HCT116 (cell line): ENCODE data around the gene IRF9. TPM values are rescaled to one million over a fixed set of nuclear protein-coding genes. Genes with fewer than 3 reads are reported as not detected.

Experiments
- ATAC-seq: fragments of 200-7000 bp; cut with Tn5 transposase; 2 replicates; pipeline ENCODE4 v1.9.1; 2020; ENCODE audit warnings: mild to moderate bottlenecking, moderate library complexity
- BruUV-seq: library from RNA; stranded (reverse); fragments of 400-500 nt; replicated peaks from 2 replicates; lab custom pipeline; 2021; lab: Mats Ljungman, UMichigan
- CTCF ChIA-PET: fragments of 300-600 bp; sonication (Branson Sonifier 250); formaldehyde crosslinking; loops from one replicate; lab custom pipeline; 2021; ENCODE audit warnings: antibody characterized with exemption; lab: Charles Lee
- POLR2A ChIA-PET: fragments of 300-600, 350-600 bp; sonication (Branson Sonifier 250); formaldehyde crosslinking; loops from one replicate; lab custom pipeline; 2021; ENCODE audit warnings: antibody characterized with exemption; lab: Charles Lee
- RAD21 ChIA-PET, 2 experiments: fragments of 300-600 bp; sonication (Branson Sonifier 250); formaldehyde crosslinking; loops; one replicate each; lab custom pipeline; 2023; ENCODE audit warnings: low total read pairs in 2 of 2; ENCODE audit not compliant: uncharacterized antibody in 2 of 2, unreplicated experiment in 2 of 2, low non-redundant PET in 1 of 2; lab: Charles Lee
- DNase-seq: peaks from one replicate; pipeline ENCODE4 v3.0.0-alpha.2; 2010; ENCODE audit warnings: low read depth, low spot score
- H2AFZ ChIP-seq: fragments of 200-600 bp; shearing (Covaris generic), sonication (generic); 2 replicates; pipeline ENCODE4 v1.6.1; 2017; ENCODE audit warnings: low read depth, mixed run types, mixed read lengths, antibody characterized with exemption, low read length; ENCODE audit not compliant: poor library complexity, severe bottlenecking
- H3K27ac ChIP-seq: 2 replicates; pipeline ENCODE4 v1.5.1; 2012; ENCODE audit warnings: low read depth, low read length
- H3K27me3 ChIP-seq: fragments of 200-600 bp; sonication (generic); 2 replicates; pipeline ENCODE4 v1.6.1; 2016; ENCODE audit warnings: mixed run types, low read length, mixed read lengths; ENCODE audit not compliant: insufficient read depth
- H3K36me3 ChIP-seq, 2 experiments: fragments of 200-500 bp in 1 of 2; fragments of 200-600 bp in 1 of 2; sonication (Bioruptor generic) in 1 of 2; sonication (generic) in 1 of 2; 2 replicates each; pipeline versions ENCODE4 v1.5.1 to v1.6.1; 2014 to 2016; ENCODE audit warnings: low read length in 2 of 2, inconsistent platforms in 1 of 2, mixed read lengths in 1 of 2, mixed run types in 1 of 2; ENCODE audit not compliant: insufficient read depth in 2 of 2, control insufficient read depth in 1 of 2
- H3K4me1 ChIP-seq, 2 experiments: fragments of 200-600 bp in 1 of 2; sonication (generic) in 1 of 2; 2 replicates each; pipeline versions ENCODE4 v1.5.1 to v1.6.1; 2012 to 2017; ENCODE audit warnings: low read length in 2 of 2, inconsistent platforms in 1 of 2, mild to moderate bottlenecking in 1 of 2, mixed read lengths in 1 of 2, mixed run types in 1 of 2, moderate library complexity in 1 of 2; ENCODE audit not compliant: insufficient read depth in 2 of 2, control insufficient read depth in 1 of 2
- H3K4me2 ChIP-seq: fragments of 200-600 bp; sonication (generic); 2 replicates; pipeline ENCODE4 v1.6.1; 2017; ENCODE audit warnings: mixed run types, low read length, mixed read lengths
- H3K4me3 ChIP-seq, 2 experiments: fragments of 200-600 bp in 1 of 2; sonication (generic) in 1 of 2; replicated peaks in 1 of 2; 2 replicates each; pipeline ENCODE4 v1.5.1; 2011 to 2016; ENCODE audit warnings: low read length in 2 of 2, control low read depth in 1 of 2, low read depth in 1 of 2, mild to moderate bottlenecking in 1 of 2, mixed read lengths in 1 of 2, mixed run types in 1 of 2
- H3K79me2 ChIP-seq: fragments of 200-600 bp; sonication (generic); 2 replicates; pipeline ENCODE4 v1.6.1; 2017; ENCODE audit warnings: mild to moderate bottlenecking, mixed run types, low read length, moderate library complexity, mixed read lengths; ENCODE audit not compliant: insufficient read depth
- H3K9ac ChIP-seq: fragments of 200-600 bp; sonication (generic); 2 replicates; pipeline ENCODE4 v1.6.1; 2016; ENCODE audit warnings: low read length, mixed read lengths
- H3K9me2 ChIP-seq: fragments of 200-600 bp; sonication (generic), shearing (Covaris generic); 2 replicates; pipeline ENCODE4 v1.6.1; 2017; ENCODE audit warnings: mixed run types, mild to moderate bottlenecking, moderate library complexity; ENCODE audit not compliant: insufficient read depth
- H3K9me3 ChIP-seq, 2 experiments: fragments of 200-500 bp in 1 of 2; fragments of 200-600 bp in 1 of 2; sonication (Bioruptor generic) in 1 of 2; sonication (generic) in 1 of 2; 2 replicates each; pipeline ENCODE4 v1.6.1; 2014 to 2017; ENCODE audit warnings: low read length in 2 of 2, mixed read lengths in 2 of 2, inconsistent platforms in 1 of 2, low read depth in 1 of 2, mild to moderate bottlenecking in 1 of 2, mixed run types in 1 of 2, moderate library complexity in 1 of 2; ENCODE audit not compliant: control insufficient read depth in 1 of 2, insufficient read depth in 1 of 2
- H4K20me1 ChIP-seq: fragments of 200-600 bp; sonication (generic), shearing (Covaris generic); 2 replicates; pipeline ENCODE4 v1.6.1; 2017; ENCODE audit warnings: mixed run types, mild to moderate bottlenecking, moderate library complexity; ENCODE audit not compliant: insufficient read depth
- EZH2 ChIP-seq: fragments of 200-600 bp; sonication (generic); IDR thresholded peaks from 2 replicates; pipeline ENCODE4 v1.6.1; 2017; ENCODE audit warnings: antibody characterized with exemption, mixed run types
- EZH2phosphoT487 ChIP-seq: fragments of 200-600 bp; IDR thresholded peaks from 2 replicates; pipeline ENCODE4 v1.6.1; 2018; ENCODE audit warnings: antibody characterized with exemption, borderline replicate concordance
- POLR2A ChIP-seq: IDR thresholded peaks from 2 replicates; pipeline ENCODE4 v1.7.0; 2011; ENCODE audit warnings: borderline replicate concordance; ENCODE audit not compliant: insufficient read depth, insufficient read length; ENCODE audit errors: extremely low read depth
- POLR2AphosphoS5 ChIP-seq: IDR thresholded peaks from 2 replicates; pipeline ENCODE4 v1.6.1; 2011; ENCODE audit warnings: mild to moderate bottlenecking, low read depth, low read length, moderate library complexity
- YY1 ChIP-seq: IDR thresholded peaks from 2 replicates; pipeline ENCODE4 v1.6.1; 2011; ENCODE audit warnings: low read length, low read depth, moderate library complexity, mild to moderate bottlenecking; ENCODE audit not compliant: insufficient replicate concordance; ENCODE audit errors: extremely low read depth
- ZFX ChIP-seq: fragments of 450-650 bp; IDR thresholded peaks from 2 replicates; pipeline ENCODE4 v1.6.1; 2017
- ZNF274 ChIP-seq: fragments of 200-500 bp; sonication (Bioruptor generic); IDR thresholded peaks from 2 replicates; pipeline ENCODE4 v1.6.1; 2014; ENCODE audit warnings: mild to moderate bottlenecking, low read depth, low read length, inconsistent platforms
- intact Hi-C: fragments of 100-400 bp; cut with micrococcal nuclease; formaldehyde crosslinking; loops from 2 replicates; pipeline ENCODE4 v1.10.0; 2022
- total RNA-seq: library from RNA; stranded (reverse); gene quantifications from one replicate; pipeline ENCODE4 v1.2.1, GENCODE V29; 2021; ENCODE audit not compliant: unreplicated experiment
- TF ChIP-seq, protein P1 (sequence below): IDR thresholded peaks from 2 replicates; pipeline ENCODE4 v1.6.1; 2012
- TF ChIP-seq, protein P2 (sequence below): IDR thresholded peaks from 2 replicates; pipeline ENCODE4 v1.6.1; 2011; ENCODE audit warnings: mild to moderate bottlenecking, low read length, moderate library complexity; ENCODE audit not compliant: insufficient replicate concordance; ENCODE audit errors: extremely low read depth
- TF ChIP-seq, protein P3 (sequence below): IDR thresholded peaks from 2 replicates; pipeline ENCODE4 v1.6.1; 2012; ENCODE audit warnings: low read depth

Gene IRF9
- total RNA-seq, 1 experiment from 2014 or later = 21.7 TPM

DNA sequence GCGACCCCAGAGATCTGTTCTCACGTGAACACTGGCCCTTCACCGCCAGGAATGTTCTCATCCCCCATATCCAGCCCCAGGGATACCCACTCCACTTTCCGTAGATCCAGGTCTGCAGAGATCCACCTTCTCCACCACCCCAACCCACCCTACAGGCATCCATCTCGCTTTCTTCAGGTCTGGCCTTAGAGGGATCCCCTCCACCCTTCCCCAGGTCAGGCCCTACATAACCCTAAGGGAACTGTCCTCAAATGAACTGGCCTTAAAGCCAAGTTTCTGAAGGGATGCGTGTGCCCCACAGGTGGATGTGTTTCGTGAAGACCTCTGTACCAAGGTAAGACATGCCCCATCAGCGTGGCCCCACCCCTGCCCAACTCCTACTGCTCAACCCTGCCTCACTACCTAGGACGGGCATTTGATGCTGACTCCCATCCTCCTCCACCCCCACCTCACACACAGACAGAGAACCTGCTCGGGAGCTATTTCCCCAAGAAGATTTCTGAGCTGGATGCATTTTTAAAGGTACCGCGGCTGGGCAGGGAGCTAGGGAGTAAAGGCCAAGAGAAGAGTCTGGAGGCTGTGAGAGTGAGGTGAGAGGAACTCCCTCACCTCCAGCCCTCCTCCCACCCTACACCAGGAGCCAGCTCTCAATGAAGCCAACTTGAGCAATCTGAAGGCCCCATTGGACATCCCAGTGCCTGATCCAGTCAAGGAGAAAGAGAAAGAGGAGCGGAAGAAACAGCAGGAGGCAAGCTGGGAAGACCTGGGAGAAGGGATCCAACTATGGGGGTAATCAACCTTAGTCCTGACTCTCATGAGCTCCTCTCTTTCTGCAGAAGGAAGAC lies 24.2 kb upstream of the IRF9 start (continued):
- no peak for TF ChIP-seq YY1

DNA sequence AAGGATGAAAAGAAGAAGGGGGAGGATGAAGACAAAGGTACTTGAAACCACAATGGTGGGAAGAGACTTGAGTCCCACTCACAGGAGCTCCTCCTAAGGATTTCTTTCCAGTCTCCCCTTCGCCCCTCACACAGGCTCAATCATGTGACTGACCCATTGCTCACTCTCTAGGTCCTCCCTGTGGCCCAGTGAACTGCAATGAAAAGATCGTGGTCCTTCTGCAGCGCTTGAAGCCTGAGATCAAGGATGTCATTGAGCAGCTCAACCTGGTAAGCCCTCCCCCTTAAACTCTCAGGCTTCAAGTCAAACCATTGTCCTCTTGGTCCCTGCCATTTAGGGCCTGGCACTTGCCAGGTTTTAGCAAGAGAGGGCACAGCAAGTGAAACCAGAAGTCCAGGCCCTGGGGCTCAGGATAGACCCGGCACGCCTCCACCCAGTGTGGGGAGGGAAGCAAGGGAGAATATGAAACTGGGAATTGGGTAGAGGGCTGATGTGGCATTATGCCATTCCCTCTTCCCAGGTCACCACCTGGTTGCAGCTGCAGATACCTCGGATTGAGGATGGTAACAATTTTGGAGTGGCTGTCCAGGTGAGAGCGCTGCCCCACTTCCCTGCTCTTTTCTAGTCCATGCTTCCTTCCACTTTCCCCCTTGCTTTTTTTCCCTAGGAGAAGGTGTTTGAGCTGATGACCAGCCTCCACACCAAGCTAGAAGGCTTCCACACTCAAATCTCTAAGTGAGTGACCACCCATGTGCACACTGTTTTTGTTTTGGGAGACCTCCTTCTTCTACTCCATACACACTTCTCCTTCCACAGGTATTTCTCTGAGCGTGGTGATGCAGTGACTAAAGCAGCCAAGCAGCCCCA lies 23.3 kb upstream of the IRF9 start:
- no peak overlapping the region for H3K4me3 ChIP-seq
- H3K9ac ChIP-seq = no peak overlapping the region
- H3K36me3 ChIP-seq = peaks cover 16 to 21% of the 10 kb centered on the region in 2 experiments
- H4K20me1 ChIP-seq = no peaks in the 10 kb centered on the region
- H3K9me2 ChIP-seq = no peaks in the 10 kb centered on the region
- no peaks in the 10 kb centered on the region for H3K9me3 ChIP-seq
- no peaks in the 10 kb centered on the region for H3K27me3 ChIP-seq
- no peak overlapping the region for H2AFZ ChIP-seq
- no TSS peak for BruUV-seq
- no peak for ATAC-seq
- ChIA-PET CTCF (interaction anchor here (0.7 to 1.0 kb wide), 2 partner anchors 23 to 24 kb away, joined by 3 to 4 read pairs; partner anchors contain the start of gene IRF9), POLR2A (interaction anchor here (0.7 to 2.2 kb wide), 4 partner anchors 9 to 44 kb away, joined by 4 to 11 read pairs (median 6); partner anchors contain the start of genes DCAF11, NRL, PCK2 and PSME2), RAD21 (interaction anchor here in 1 of 2 experiments (0.5 kb wide), 1 partner anchor 22 kb away, joined by 4 read pairs; no protein-coding TSS in a partner anchor)
- TF ChIP-seq, protein P1, sequence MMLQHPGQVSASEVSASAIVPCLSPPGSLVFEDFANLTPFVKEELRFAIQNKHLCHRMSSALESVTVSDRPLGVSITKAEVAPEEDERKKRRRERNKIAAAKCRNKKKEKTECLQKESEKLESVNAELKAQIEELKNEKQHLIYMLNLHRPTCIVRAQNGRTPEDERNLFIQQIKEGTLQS = no peak
- no peak for TF ChIP-seq ZFX
- TF ChIP-seq, protein P2, sequence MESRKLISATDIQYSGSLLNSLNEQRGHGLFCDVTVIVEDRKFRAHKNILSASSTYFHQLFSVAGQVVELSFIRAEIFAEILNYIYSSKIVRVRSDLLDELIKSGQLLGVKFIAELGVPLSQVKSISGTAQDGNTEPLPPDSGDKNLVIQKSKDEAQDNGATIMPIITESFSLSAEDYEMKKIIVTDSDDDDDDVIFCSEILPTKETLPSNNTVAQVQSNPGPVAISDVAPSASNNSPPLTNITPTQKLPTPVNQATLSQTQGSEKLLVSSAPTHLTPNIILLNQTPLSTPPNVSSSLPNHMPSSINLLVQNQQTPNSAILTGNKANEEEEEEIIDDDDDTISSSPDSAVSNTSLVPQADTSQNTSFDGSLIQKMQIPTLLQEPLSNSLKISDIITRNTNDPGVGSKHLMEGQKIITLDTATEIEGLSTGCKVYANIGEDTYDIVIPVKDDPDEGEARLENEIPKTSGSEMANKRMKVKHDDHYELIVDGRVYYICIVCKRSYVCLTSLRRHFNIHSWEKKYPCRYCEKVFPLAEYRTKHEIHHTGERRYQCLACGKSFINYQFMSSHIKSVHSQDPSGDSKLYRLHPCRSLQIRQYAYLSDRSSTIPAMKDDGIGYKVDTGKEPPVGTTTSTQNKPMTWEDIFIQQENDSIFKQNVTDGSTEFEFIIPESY = no peak
- TF ChIP-seq POLR2A = peak; percentile 34
- TF ChIP-seq, protein P3, sequence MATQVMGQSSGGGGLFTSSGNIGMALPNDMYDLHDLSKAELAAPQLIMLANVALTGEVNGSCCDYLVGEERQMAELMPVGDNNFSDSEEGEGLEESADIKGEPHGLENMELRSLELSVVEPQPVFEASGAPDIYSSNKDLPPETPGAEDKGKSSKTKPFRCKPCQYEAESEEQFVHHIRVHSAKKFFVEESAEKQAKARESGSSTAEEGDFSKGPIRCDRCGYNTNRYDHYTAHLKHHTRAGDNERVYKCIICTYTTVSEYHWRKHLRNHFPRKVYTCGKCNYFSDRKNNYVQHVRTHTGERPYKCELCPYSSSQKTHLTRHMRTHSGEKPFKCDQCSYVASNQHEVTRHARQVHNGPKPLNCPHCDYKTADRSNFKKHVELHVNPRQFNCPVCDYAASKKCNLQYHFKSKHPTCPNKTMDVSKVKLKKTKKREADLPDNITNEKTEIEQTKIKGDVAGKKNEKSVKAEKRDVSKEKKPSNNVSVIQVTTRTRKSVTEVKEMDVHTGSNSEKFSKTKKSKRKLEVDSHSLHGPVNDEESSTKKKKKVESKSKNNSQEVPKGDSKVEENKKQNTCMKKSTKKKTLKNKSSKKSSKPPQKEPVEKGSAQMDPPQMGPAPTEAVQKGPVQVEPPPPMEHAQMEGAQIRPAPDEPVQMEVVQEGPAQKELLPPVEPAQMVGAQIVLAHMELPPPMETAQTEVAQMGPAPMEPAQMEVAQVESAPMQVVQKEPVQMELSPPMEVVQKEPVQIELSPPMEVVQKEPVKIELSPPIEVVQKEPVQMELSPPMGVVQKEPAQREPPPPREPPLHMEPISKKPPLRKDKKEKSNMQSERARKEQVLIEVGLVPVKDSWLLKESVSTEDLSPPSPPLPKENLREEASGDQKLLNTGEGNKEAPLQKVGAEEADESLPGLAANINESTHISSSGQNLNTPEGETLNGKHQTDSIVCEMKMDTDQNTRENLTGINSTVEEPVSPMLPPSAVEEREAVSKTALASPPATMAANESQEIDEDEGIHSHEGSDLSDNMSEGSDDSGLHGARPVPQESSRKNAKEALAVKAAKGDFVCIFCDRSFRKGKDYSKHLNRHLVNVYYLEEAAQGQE = no peak
- TF ChIP-seq EZH2phosphoT487 = no peak
- no peak for TF ChIP-seq ZNF274
- no peak for TF ChIP-seq EZH2
- TF ChIP-seq POLR2AphosphoS5 = peak; percentile 32
- H3K79me2 ChIP-seq = peaks cover 41% of the 10 kb centered on the region
- no peak for DNase-seq
- H3K4me2 ChIP-seq = peak overlapping the region; percentile 85; the same call in 1 of the 2 replicates
- peaks cover 26 to 46% of the 10 kb centered on the region in 2 experiments for H3K4me1 ChIP-seq
- intact Hi-C loops = no loop called here
- peak overlapping the region; percentile 96; the same call in 1 of the 2 replicates for H3K27ac ChIP-seq
